Trophoblast cell (in vitro differentiated cells and primary cell): Measurements from ENCODE around the gene NTPCR.

Experiments used
- DNase-seq, 2 donors: peaks; one replicate each; pipeline ENCODE4 v3.0.0-alpha.2; 2016
- H2AFZ ChIP-seq: 2 replicates; pipeline ENCODE4 v1.6.1; 2013; ENCODE audit warnings: low read length, moderate library complexity, mild to moderate bottlenecking; ENCODE audit not compliant: insufficient read depth, poor library complexity
- H2AK5ac ChIP-seq: 2 replicates; pipeline ENCODE4 v1.6.1; 2013; ENCODE audit warnings: mild to moderate bottlenecking, low read length
- H2BK120ac ChIP-seq: 2 replicates; pipeline ENCODE4 v1.6.1; 2013; ENCODE audit warnings: low read length, mild to moderate bottlenecking, moderate library complexity; ENCODE audit not compliant: insufficient read depth, poor library complexity
- H2BK12ac ChIP-seq: 2 replicates; pipeline ENCODE4 v1.6.1; 2013; ENCODE audit warnings: mild to moderate bottlenecking, low read length, moderate library complexity
- H2BK5ac ChIP-seq: 2 replicates; pipeline ENCODE4 v1.6.1; 2013; ENCODE audit warnings: low read length, low read depth, moderate library complexity, mild to moderate bottlenecking; ENCODE audit not compliant: poor library complexity
- H3K14ac ChIP-seq: 2 replicates; pipeline ENCODE4 v1.6.1; 2013; ENCODE audit warnings: mild to moderate bottlenecking, low read length
- H3K18ac ChIP-seq: 2 replicates; pipeline ENCODE4 v1.6.1; 2013; ENCODE audit warnings: mild to moderate bottlenecking, low read length
- H3K23ac ChIP-seq: 2 replicates; pipeline ENCODE4 v1.6.1; 2013; ENCODE audit warnings: low read length
- H3K27ac ChIP-seq: 2 replicates; pipeline ENCODE4 v1.5.1; 2013; ENCODE audit warnings: low read depth, mild to moderate bottlenecking, inconsistent platforms, low read length, moderate library complexity
- H3K27me3 ChIP-seq: 2 replicates; pipeline ENCODE4 v1.6.1; 2013; ENCODE audit warnings: inconsistent platforms, mild to moderate bottlenecking, low read length, moderate library complexity; ENCODE audit not compliant: insufficient read depth
- H3K36me3 ChIP-seq, 2 experiments: 1 replicate in 1 of 2; 2 replicates in 1 of 2; pipeline ENCODE4 v1.6.1; 2013; ENCODE audit warnings: low read length in 2 of 2, mild to moderate bottlenecking in 2 of 2, moderate library complexity in 1 of 2; ENCODE audit not compliant: insufficient read depth in 2 of 2, control insufficient read depth in 1 of 2
- H3K4ac ChIP-seq: 2 replicates; pipeline ENCODE4 v1.6.1; 2013; ENCODE audit warnings: low read depth, mild to moderate bottlenecking, low read length, moderate library complexity
- H3K4me1 ChIP-seq, 2 experiments: 1 replicate in 1 of 2; 2 replicates in 1 of 2; pipeline ENCODE4 v1.6.1; 2013; ENCODE audit warnings: low read length in 2 of 2, mild to moderate bottlenecking in 2 of 2, moderate library complexity in 1 of 2; ENCODE audit not compliant: insufficient read depth in 2 of 2, control insufficient read depth in 1 of 2
- H3K4me2 ChIP-seq: 2 replicates; pipeline ENCODE4 v1.6.1; 2013; ENCODE audit warnings: inconsistent platforms, mild to moderate bottlenecking, low read length, moderate library complexity
- H3K4me3 ChIP-seq: 2 replicates; pipeline ENCODE4 v1.5.1; 2013; ENCODE audit warnings: mild to moderate bottlenecking, low read depth, low read length, inconsistent platforms
- H3K79me1 ChIP-seq: one replicate; pipeline ENCODE4 v1.6.1; 2013; ENCODE audit warnings: low read length
- H3K79me2 ChIP-seq: 2 replicates; pipeline ENCODE4 v1.6.1; 2013; ENCODE audit warnings: low read length, mild to moderate bottlenecking; ENCODE audit not compliant: control insufficient read depth, insufficient read depth, poor library complexity
- H3K9ac ChIP-seq: 2 replicates; pipeline ENCODE4 v1.6.1; 2013; ENCODE audit warnings: mild to moderate bottlenecking, low read length
- H3K9me3 ChIP-seq: 2 replicates; pipeline ENCODE4 v1.6.1; 2013; ENCODE audit warnings: low read depth, mild to moderate bottlenecking, control low read depth, inconsistent platforms, low read length; ENCODE audit not compliant: insufficient read depth
- H4K12ac ChIP-seq: 2 replicates; pipeline ENCODE4 v1.6.1; 2013; ENCODE audit warnings: low read depth, mild to moderate bottlenecking, low read length, moderate library complexity
- H4K8ac ChIP-seq: 2 replicates; pipeline ENCODE4 v1.6.1; 2013; ENCODE audit warnings: low read depth, mild to moderate bottlenecking, low read length, moderate library complexity
- H4K91ac ChIP-seq: one replicate; pipeline ENCODE4 v1.6.1; 2013; ENCODE audit warnings: low read depth, mild to moderate bottlenecking, low read length, moderate library complexity
- WGBS: extraction: QIAGEN DNeasy Blood & Tissue Kit; methylation state at CpG from one replicate; pipeline ENCODE4 v1.1.7; 2013; ENCODE audit warnings: missing lambda C conversion rate; ENCODE audit not compliant: insufficient read length, insufficient coverage; ENCODE audit errors: extremely low coverage; 5-methylcytosine and 5-hydroxymethylcytosine counted together

The NTPCR gene

GRCh38 chr1:232942413-232943294, 7.8 kb upstream of the NTPCR start:
- no peaks in the 10 kb centered on the region for H3K79me2 ChIP-seq
- no peak overlapping the region for H4K12ac ChIP-seq
- no peak for DNase-seq
- no peaks in the 10 kb centered on the region for H3K27me3 ChIP-seq
- no peak overlapping the region for H3K14ac ChIP-seq
- H3K27ac ChIP-seq, result no peak overlapping the region
- no peak overlapping the region for H3K23ac ChIP-seq
- H4K91ac ChIP-seq, result no peak overlapping the region
- H4K8ac ChIP-seq, result no peak overlapping the region
- H3K79me1 ChIP-seq, result no peaks in the 10 kb centered on the region
- H3K4ac ChIP-seq, result no peak overlapping the region
- H3K18ac ChIP-seq, result no peak overlapping the region
- no peak overlapping the region for H2BK12ac ChIP-seq
- no peaks in the 10 kb centered on the region for H3K4me1 ChIP-seq
- H2AFZ ChIP-seq, result no peak overlapping the region
- no peak overlapping the region for H2AK5ac ChIP-seq
- no peaks in the 10 kb centered on the region for H3K9me3 ChIP-seq
- no peak overlapping the region for H3K4me2 ChIP-seq
- no peak overlapping the region for H3K4me3 ChIP-seq
- no peaks in the 10 kb centered on the region for H3K36me3 ChIP-seq
- WGBS, result no CpG with 5 or more reads among the region's 8 CpGs
- H2BK120ac ChIP-seq, result no peak overlapping the region
- H2BK5ac ChIP-seq, result no peak overlapping the region
- H3K9ac ChIP-seq, result no peak overlapping the region

DNA sequence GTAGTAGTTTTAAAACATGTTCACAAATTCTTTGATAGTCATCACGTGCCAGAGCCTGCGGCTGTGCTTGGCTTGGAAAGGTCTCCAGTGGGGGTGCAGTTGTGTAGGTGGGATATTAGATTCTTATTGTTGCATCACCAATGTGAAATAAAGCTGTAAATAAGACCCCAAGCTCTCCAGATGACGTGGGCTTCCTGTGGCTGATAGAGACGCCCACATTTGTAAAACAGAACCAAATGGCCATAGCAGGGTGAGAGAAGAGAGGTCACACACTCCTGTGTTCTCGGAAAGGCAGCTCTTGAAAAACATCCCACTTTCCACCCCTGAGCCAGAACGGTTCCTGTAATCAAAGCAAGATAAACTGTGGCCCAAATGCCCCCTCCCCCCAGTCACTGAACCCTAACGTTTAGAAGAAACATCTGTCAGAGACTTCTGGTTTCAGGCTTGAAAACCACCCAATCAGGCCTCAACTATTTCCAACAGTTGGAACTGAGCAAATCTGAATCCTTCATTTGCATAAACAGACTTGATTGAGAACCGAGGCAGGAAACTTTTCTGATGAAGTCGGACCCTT, 6.6 kb upstream of the NTPCR start:
- H3K27me3 ChIP-seq, result no peaks in the 10 kb centered on the region
- no peak overlapping the region for H4K12ac ChIP-seq
- no peaks in the 10 kb centered on the region for H3K9me3 ChIP-seq
- no peak overlapping the region for H2BK120ac ChIP-seq
- H3K18ac ChIP-seq, result no peak overlapping the region
- no peak overlapping the region for H3K4me3 ChIP-seq
- no CpG with 5 or more reads among the region's 9 CpGs for WGBS
- no peak overlapping the region for H4K8ac ChIP-seq
- no peak overlapping the region for H4K91ac ChIP-seq
- no peaks in the 10 kb centered on the region for H3K79me1 ChIP-seq
- no peak for DNase-seq
- no peak overlapping the region for H2BK12ac ChIP-seq
- H3K36me3 ChIP-seq, result no peaks in the 10 kb centered on the region
- H3K9ac ChIP-seq, result no peak overlapping the region
- H3K27ac ChIP-seq, result no peak overlapping the region
- H3K4me2 ChIP-seq, result no peak overlapping the region
- no peak overlapping the region for H2BK5ac ChIP-seq
- no peak overlapping the region for H3K23ac ChIP-seq
- no peak overlapping the region for H3K14ac ChIP-seq
- H3K79me2 ChIP-seq, result no peaks in the 10 kb centered on the region
- H2AFZ ChIP-seq, result no peak overlapping the region
- H3K4ac ChIP-seq, result no peak overlapping the region
- H2AK5ac ChIP-seq, result no peak overlapping the region
- no peaks in the 10 kb centered on the region for H3K4me1 ChIP-seq

DNA sequence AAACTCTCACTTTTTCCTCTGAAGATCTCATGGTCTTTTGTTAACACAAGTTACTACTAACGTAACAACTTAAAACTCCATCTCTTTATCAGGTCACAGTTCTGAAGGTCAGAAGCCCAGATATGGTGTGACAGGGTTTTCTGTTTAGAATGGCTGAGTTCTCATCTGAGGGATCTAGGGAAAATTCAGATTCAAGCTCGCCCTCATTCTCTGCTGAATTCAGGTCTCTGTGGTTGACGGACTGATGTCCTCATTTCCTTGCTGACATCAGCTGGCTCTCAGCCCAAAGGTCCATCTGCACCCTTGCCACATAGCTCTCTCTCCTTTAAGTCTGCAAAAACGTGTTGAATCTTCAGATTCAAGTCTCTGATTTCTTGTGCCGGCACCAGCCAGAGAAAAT, 6.1 kb upstream of the NTPCR start:
- Histone ChIP-seq H3K9ac (no peak overlapping the region), H2BK120ac (no peak overlapping the region), H2AFZ (no peak overlapping the region), H3K4me3 (no peak overlapping the region), H3K36me3 (no peaks in the 10 kb centered on the region), H2BK5ac (no peak overlapping the region), H3K14ac (no peak overlapping the region), H3K4me1 (peaks cover 0 to 2% of the 10 kb centered on the region in 2 experiments), H2BK12ac (no peak overlapping the region), H4K12ac (no peak overlapping the region), H3K9me3 (no peaks in the 10 kb centered on the region), H3K23ac (no peak overlapping the region), H2AK5ac (no peak overlapping the region), H4K91ac (no peak overlapping the region), H3K27ac (no peak overlapping the region), H4K8ac (no peak overlapping the region), H3K79me1 (no peaks in the 10 kb centered on the region), H3K18ac (no peak overlapping the region), H3K4me2 (no peak overlapping the region), H3K79me2 (no peaks in the 10 kb centered on the region), H3K27me3 (no peaks in the 10 kb centered on the region), H3K4ac (no peak overlapping the region)
- DNase-seq, result no peak
- WGBS, result no CpG with 5 or more reads among the region's 5 CpGs

DNA sequence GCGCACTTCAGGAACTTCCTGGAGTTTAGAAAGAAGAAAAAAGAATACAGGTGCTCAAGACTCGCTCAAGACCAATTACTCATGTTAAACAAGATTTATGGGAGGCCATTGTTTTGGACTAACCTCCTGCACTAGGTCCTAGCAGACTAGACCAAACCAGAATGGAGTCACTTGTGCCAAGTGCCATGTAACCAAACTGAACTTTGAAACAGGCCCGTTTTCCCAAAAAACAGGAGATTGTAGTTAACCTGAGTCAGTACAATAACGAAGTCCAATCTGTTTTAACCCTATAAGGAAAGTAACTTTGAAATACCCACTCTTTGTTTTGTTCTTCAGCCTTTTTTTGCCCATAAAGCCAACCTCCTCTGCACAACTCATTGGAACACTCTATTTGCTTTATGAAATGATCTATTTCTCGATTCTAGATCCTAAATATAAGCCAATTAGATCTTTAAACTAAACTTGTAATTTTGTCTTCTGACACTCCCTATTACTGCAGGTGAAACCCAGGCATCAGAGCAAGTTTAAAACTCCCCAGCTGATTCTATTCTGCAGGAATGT, 695 bp upstream of the NTPCR start:
- Histone ChIP-seq H2AK5ac (no peak overlapping the region), H2BK5ac (no peak overlapping the region), H4K91ac (peak overlapping the region; percentile 81), H2BK120ac (no peak overlapping the region), H3K4me3 (no peak overlapping the region), H4K8ac (peak overlapping the region; percentile 81), H2BK12ac (no peak overlapping the region), H3K23ac (no peak overlapping the region), H3K14ac (no peak overlapping the region), H3K79me1 (peaks cover 8% of the 10 kb centered on the region), H3K79me2 (peaks cover 5% of the 10 kb centered on the region), H3K27ac (peak overlapping the region; percentile 86), H3K9me3 (no peaks in the 10 kb centered on the region), H3K27me3 (no peaks in the 10 kb centered on the region), H4K12ac (peak overlapping the region; percentile 96), H3K18ac (no peak overlapping the region), H3K36me3 (no peaks in the 10 kb centered on the region), H3K9ac (no peak overlapping the region), H3K4me2 (peak overlapping the region; percentile 87), H3K4ac (no peak overlapping the region), H3K4me1 (peaks cover 6 to 8% of the 10 kb centered on the region in 2 experiments), H2AFZ (no peak overlapping the region)
- WGBS, result no CpG with 5 or more reads among the region's 5 CpGs
- DNase-seq, result no peak
